Activated naive CD4-positive, alpha-beta T cell (primary cell): ENCODE results near the gene WDR88.
"Not testable (repeated sequence)": the region's sequence is repeated elsewhere in the genome, so short reads cannot be mapped to it uniquely, and the experiment has no call there.

Experiments used
- DNase-seq, 4 experiments: peaks; one replicate each; lab custom pipeline; 2025; lab: John Stamatoyannopoulos, UW

Gene WDR88

DNA sequence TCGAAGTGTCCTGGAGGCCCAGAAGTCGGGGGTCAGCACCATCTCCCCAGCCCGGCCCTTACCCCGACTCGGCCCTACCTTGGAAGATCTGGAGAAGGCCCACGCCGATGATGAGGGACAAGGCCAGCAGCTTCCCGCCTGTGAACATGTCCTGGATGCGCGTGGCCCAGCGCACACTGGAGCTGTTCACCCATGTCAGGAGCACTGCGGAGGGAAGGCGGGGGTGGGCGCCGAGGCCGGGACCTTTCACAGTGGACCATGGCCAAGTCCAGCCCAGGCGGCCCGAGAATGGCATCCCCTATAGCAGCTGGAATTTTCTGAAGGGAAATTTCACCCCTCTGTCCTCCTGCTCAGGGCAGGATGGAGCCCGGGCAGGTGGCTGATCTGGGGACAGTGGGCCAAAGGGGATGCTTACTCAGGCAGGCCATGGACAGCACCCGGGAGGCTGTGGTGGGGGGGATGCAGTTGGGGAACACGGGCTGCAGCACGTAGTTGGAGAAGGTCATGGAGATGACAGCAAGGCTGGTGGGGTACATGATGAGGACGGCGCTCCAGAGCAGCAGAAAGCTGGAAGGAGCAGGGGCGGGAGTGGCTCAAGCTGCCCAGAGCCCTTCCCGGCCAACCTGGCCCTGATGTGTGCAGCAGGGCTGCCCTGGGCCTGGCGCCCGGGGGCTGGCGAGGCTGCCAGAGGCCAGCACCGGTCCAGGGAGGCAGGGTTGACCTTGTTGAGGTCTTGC is 80.7 kb downstream of the WDR88 start:
- DNase-seq = no peak

DNA sequence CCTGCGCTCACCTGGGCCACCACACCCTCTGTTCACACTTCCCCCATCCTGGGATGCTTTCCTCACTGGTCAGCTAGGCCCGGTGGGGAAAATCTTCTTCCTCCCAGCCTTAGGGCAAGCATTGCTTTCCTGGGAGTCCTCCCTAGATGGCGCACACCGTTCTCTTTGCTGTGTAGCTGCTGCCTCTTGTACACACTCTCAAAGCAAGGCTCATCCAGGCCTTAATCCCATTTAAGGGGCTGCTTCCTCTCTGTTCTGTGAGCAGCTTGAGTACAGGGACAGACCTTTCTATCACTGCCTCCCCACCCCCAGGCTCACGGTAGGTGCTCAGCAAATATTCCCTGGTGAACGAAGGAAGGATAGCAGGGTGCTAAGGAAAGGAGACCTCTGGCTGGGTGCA is 82.7 kb downstream of the WDR88 start:
- no peak for DNase-seq

DNA sequence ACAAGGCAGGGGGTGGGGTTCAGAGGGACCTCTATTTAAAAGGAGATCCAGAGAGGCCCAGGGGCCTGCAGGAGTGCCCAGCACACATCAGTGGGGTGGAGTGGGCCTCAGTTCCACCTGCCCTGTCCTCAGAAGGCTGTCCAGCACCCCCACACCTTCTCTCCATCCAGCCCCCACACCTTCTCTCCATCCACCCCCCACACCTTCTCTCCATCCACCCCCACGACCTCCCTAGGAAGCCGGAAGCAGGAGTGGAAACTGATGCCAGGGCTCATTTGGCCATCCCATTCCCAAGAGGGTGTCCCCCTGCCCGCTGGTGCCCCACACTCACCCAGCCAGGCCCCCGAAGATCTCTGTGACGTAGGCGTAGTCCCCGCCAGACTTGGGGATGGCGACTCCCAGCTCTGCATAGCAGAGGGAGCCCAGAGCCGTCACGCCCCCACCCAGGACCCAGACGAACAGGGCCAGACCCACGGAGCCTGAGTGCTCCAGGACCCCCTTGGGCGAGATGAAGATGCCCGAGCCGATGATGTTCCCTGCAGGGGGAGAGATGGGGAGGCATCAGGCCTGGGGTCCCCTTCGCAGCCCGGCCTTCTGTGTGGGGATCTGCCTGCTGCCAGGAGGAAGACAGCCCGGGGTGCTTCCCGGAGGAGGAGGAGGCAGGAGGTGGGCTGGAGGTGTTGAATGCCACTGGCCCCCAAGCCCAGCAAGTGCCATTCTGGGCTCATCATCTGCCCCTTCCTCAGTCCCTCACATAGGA is 83.7 kb downstream of the WDR88 start:
- no peak for DNase-seq

GRCh38 chr19:33216198-33216830 is 84.4 kb downstream of the WDR88 start:
- DNase-seq = no peak

GRCh38 chr19:33217881-33218280 is 86.0 kb downstream of the WDR88 start:
- DNase-seq = no peak

- no peak for DNase-seq
These were observed 87.4 kb downstream of the WDR88 start for GRCh38 chr19:33219261-33219815.

DNA sequence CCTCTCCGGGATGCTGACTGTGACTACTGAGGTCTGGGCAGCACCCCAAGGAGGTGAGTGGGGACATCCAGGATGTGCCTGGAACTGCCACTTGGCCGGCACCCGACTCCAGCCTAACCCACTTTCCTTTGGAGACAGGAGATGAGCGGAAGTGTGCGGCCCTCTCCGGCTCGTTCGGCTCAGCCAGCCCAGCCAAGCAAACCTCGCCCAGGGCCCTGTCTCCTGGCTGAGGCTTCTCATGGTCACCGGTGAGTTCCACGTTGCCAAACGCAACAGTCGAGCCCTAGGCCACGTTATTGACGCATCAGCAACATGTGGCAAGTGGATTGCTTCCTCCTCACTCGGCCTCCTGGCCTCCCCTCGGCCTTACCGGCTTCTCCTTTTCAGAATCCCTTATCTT is 88.2 kb downstream of the WDR88 start:
- DNase-seq = no peak

- no peak for DNase-seq
These were observed 88.8 kb downstream of the WDR88 start for GRCh38 chr19:33220735-33221134.

GRCh38 chr19:33221638-33222037 is 89.7 kb downstream of the WDR88 start:
- DNase-seq = no peak

DNA sequence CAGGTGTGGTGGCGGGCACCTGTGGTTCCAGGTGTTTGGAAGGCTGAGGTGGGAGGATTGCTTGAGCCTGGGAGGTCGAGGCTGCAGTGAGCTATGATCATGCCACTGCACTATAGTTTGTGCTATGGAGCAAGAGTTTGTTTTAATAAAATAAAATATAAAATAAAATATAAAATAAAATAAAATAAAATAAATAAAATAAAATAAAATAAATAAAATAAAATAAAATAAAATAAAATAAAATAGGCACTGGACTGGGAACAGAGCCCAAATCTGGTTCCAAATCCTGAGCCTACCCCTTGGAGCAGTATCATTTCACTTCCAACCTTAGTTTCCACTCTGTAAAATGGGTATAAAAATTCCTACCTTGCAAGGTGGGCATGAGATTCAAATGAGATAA is 90.3 kb downstream of the WDR88 start:
- DNase-seq = not testable (repeated sequence)

DNA sequence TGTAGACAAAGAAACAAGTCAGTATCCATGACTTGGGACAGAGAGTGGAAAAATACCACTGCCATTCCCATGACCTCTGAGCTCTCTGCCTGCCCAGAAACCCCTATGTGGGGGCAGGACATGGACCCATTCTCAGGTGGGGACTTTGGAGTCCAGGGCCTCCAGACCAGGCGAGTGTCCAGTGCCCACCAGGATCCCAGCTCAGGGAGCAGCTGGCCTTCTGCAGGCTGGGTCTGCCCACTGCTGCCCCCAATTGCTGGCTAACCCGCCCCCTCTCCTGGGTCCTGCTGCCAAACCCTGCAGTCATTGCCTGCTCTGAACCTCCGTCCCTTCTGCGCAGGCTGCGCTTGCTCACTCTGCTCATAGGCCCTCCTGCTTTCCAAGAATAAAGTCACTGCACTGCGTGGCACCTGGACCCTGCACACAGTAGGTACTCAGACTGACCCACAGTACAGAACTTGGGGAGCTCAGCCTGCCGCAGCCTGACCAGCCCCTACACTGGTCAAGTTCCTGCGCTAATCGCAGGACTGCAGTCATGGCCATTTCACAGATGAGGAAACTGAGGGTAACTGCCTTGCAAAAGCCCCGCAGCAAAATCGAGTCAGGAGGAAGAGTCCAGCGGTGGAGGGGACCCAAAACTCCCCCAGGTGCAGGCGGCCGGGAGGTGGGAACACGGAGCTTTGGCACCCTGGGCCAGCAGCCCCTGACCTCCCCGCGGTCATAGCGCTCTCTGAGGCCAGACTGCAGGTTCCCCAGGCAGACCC is 93.0 kb downstream of the WDR88 start:
- no peak for DNase-seq
